K562 (cell line): ENCODE data around the gene SLC16A1. TPM values are rescaled to one million over a fixed set of nuclear protein-coding genes. Genes with fewer than 3 reads are reported as not detected.
A peak's percentile ranks its signal among the peaks of the same experiment; 100 is the strongest.

Experiments
- BACH1 ChIP-seq: fragments of 200-800 bp; sonication (Bioruptor generic); IDR thresholded peaks from 2 replicates; pipeline ENCODE4 v1.6.1; 2016; ENCODE audit warnings: missing genetic modification characterization, missing compliant biosample characterization
- BRF1 ChIP-seq: IDR thresholded peaks from 3 replicates; pipeline ENCODE4 v1.6.1; 2011; ENCODE audit warnings: borderline replicate concordance, mild to moderate bottlenecking; ENCODE audit not compliant: insufficient read length; ENCODE audit errors: extremely low read depth
- CBX1 ChIP-seq: sonication (generic); IDR thresholded peaks from 2 replicates; pipeline ENCODE4 v1.6.1; 2016; ENCODE audit warnings: antibody characterized with exemption, low read depth, mild to moderate bottlenecking
- DLX4 ChIP-seq: fragments of 250-450 bp; sonication (Bioruptor Pico); IDR thresholded peaks from 2 replicates; pipeline ENCODE4 v1.6.1; 2021; ENCODE audit warnings: mild to moderate bottlenecking
- E2F8 ChIP-seq: fragments of 450-650 bp; IDR thresholded peaks from 2 replicates; pipeline ENCODE4 v1.7.1; 2018; ENCODE audit warnings: mild to moderate bottlenecking, low read depth; ENCODE audit not compliant: partially characterized antibody
- EZH2 ChIP-seq: IDR thresholded peaks from 2 replicates; pipeline ENCODE4 v1.6.1; 2012; ENCODE audit warnings: low read depth, mild to moderate bottlenecking, inconsistent platforms, low read length, borderline replicate concordance
- HDAC3 ChIP-seq: fragments of 450-650 bp; IDR thresholded peaks from 2 replicates; pipeline ENCODE4 v1.6.1; 2018; ENCODE audit warnings: borderline replicate concordance, mild to moderate bottlenecking, moderate library complexity; ENCODE audit not compliant: partially characterized antibody
- HMG20B ChIP-seq: fragments of 250-450 bp; sonication (Bioruptor Pico); IDR thresholded peaks from 2 replicates; pipeline ENCODE4 v1.5.0; 2021; ENCODE audit warnings: mild to moderate bottlenecking
- MAFG ChIP-seq: fragments of 450-650 bp; conservative IDR thresholded peaks from 2 replicates; pipeline ENCODE4 v1.6.1; 2016; ENCODE audit warnings: missing genetic modification characterization, missing compliant biosample characterization
- MEF2D ChIP-seq: conservative IDR thresholded peaks from 2 replicates; pipeline ENCODE4 v1.6.1; 2016; ENCODE audit warnings: low read depth, missing genetic modification characterization, missing compliant biosample characterization
- POLR2AphosphoS5 ChIP-seq: IDR thresholded peaks from 2 replicates; pipeline ENCODE4 v1.6.1; 2011; ENCODE audit warnings: mild to moderate bottlenecking, low read depth, low read length, moderate library complexity; ENCODE audit not compliant: control insufficient read depth, insufficient read depth
- POLR3G ChIP-seq: IDR thresholded peaks from 2 replicates; pipeline ENCODE4 v1.6.1; 2011; ENCODE audit not compliant: insufficient read length, insufficient replicate concordance; ENCODE audit errors: extremely low read depth
- RCOR1 ChIP-seq, 2 experiments: IDR thresholded peaks; 2 replicates each; pipeline ENCODE4 v1.6.1; 2012; ENCODE audit warnings: low read depth in 2 of 2, low read length in 2 of 2, borderline replicate concordance in 1 of 2, improper control_type of control experiment in 1 of 2
- SMAD3 ChIP-seq: fragments of 450-650 bp; formaldehyde crosslinking; conservative IDR thresholded peaks from 2 replicates; pipeline ENCODE4 v1.4.0; 2020; ENCODE audit warnings: mild to moderate bottlenecking
- SMC3 ChIP-seq: conservative IDR thresholded peaks from 2 replicates; pipeline ENCODE4 v1.6.1; 2011; ENCODE audit warnings: low read depth, low read length, improper control_type of control experiment; ENCODE audit not compliant: insufficient read depth
- VEZF1 ChIP-seq: fragments of 200-800 bp; sonication (Bioruptor generic); IDR thresholded peaks from 2 replicates; pipeline ENCODE4 v1.6.1; 2017; ENCODE audit warnings: missing genetic modification characterization, missing compliant biosample characterization
- ZBTB7A ChIP-seq: IDR thresholded peaks from 2 replicates; pipeline ENCODE4 v1.6.1; 2011; ENCODE audit warnings: low read depth, mild to moderate bottlenecking, low read length, moderate library complexity, borderline replicate concordance; ENCODE audit not compliant: control insufficient read depth
- ZNF140 ChIP-seq: fragments of 250-450 bp; sonication (Bioruptor Pico); IDR thresholded peaks from 2 replicates; pipeline ENCODE4 v1.8.0; 2021; ENCODE audit warnings: moderate library complexity, mild to moderate bottlenecking, inconsistent platforms
- ZNF311 ChIP-seq: fragments of 250-450 bp; sonication (Bioruptor Pico); IDR thresholded peaks from 2 replicates; pipeline ENCODE4 v1.4.0; 2020; ENCODE audit warnings: mild to moderate bottlenecking, moderate library complexity
- ZNF778 ChIP-seq: fragments of 450-650 bp; formaldehyde crosslinking; IDR thresholded peaks from 2 replicates; pipeline ENCODE4 v1.4.0; 2020; ENCODE audit warnings: mild to moderate bottlenecking, moderate library complexity
- polyA plus RNA-seq, 8 experiments: library from polyadenylated mRNA; depleted of rRNA in 4 of 8; stranded (reverse) in 5 of 8; unstranded in 3 of 8; fragments of >200 nt; fragmentation: Nextera tagmentation in 2 of 8; fragmentation: Illumina TruSeq in 1 of 8; extraction: Ambion mirVana in 2 of 8; extraction: Trizol in 1 of 8; gene quantifications; 2 replicates each; pipeline versions ENCODE4 v1.2.1 to v1.2.3, GENCODE V29; 2011 to 2014; ENCODE audit warnings: inconsistent platforms in 1 of 8, missing spikeins in 1 of 8
- total RNA-seq, 7 experiments: library from RNA; depleted of rRNA in 6 of 7; stranded (reverse); fragments of >200 nt in 6 of 7; fragmentation: Illumina TruSeq in 2 of 7; extraction: Trizol in 2 of 7; gene quantifications; 2 replicates each; pipeline versions ENCODE4 v1.2.1 to v1.2.3, GENCODE V29; 2011 to 2021; ENCODE audit warnings: low replicate concordance in 1 of 7
- TF ChIP-seq, protein P1 (sequence below): fragments of 250-450 bp; sonication (Bioruptor Pico); IDR thresholded peaks from 2 replicates; pipeline ENCODE4 v1.5.0; 2021

SLC16A1 gene
- total and polyA plus RNA-seq, 9 of the 15 experiments (the other 6 are each of a cell fraction or from before 2014, with no cell fraction given), result 73.1 to 244 (median 117) TPM

DNA sequence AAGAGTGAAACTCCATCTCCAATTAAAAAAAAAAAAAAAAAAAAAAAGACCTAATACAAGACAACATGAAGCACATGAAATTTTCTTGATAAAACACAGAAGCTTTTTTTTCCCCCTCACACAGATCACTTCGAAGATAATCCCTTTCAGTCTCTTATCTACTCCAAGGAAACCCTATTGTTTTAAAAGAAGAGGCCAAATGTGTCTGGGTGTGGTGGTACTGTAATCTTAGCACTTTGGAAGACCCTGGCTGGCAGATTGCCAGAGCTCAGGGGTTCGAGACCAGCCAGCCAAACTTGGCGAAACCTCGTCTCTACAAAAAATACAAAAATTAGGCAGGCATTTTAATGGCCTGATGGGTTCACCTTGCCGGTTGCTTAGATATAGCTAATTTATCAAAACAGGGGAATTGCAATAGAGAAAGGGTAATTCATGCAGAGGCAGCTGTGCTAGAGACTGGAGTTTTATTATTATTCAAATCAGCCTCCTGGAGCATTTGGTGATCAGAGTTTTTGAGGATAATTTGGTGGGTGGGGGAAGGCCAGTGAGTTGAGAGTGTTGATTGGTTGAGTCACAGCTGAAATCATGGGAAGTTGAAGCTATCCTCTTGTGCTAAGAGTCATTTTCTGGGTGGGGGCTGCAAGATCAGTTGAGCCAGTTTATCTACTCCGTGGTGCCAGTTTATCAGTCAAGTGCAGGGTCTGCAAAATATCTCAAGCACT lies 62.5 kb downstream of the SLC16A1 start (continued):
- no peak for TF ChIP-seq E2F8
- no peak for TF ChIP-seq MEF2D (tag)
- no peak for TF ChIP-seq ZNF140 (CRISPR knock-in tag)
- no peak for TF ChIP-seq CBX1
- no peak for TF ChIP-seq ZNF778 (CRISPR knock-in tag)
- no peak for TF ChIP-seq POLR3G
- no peak for TF ChIP-seq SMC3
- TF ChIP-seq ZNF311 (CRISPR knock-in tag), result no peak
- TF ChIP-seq MAFG (tag), result no peak
- peak; percentile 44; the same call in 1 of the 2 replicates for TF ChIP-seq VEZF1 (CRISPR knock-in tag)
- TF ChIP-seq SMAD3 (CRISPR knock-in tag), result no peak
- no peak for TF ChIP-seq DLX4 (CRISPR knock-in tag)
- no peak; the same call in 1 of the 2 replicates for TF ChIP-seq POLR2AphosphoS5
- TF ChIP-seq RCOR1 (IDR thresholded peaks at IDR 0.05; ENCODE audit: borderline replicate concordance in 1 of 2, low read depth in 2 of 2, low read length in 2 of 2), result peak in 1 of 2 experiments; percentile 86; a peak in 2 of 4 replicates
- no peak for TF ChIP-seq HMG20B
- no peak for TF ChIP-seq EZH2
- TF ChIP-seq ZBTB7A, result no peak
- TF ChIP-seq, protein P1, sequence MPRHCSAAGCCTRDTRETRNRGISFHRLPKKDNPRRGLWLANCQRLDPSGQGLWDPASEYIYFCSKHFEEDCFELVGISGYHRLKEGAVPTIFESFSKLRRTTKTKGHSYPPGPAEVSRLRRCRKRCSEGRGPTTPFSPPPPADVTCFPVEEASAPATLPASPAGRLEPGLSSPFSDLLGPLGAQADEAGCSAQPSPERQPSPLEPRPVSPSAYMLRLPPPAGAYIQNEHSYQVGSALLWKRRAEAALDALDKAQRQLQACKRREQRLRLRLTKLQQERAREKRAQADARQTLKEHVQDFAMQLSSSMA (CRISPR knock-in tag), result no peak
- no peak for TF ChIP-seq BRF1
- no peak for TF ChIP-seq HDAC3
- no peak for TF ChIP-seq BACH1 (tag)
